GM19438 (cell line): ENCODE results near the gene CALM1.
"Not testable (repeated sequence)": the region's sequence is repeated elsewhere in the genome, so short reads cannot be mapped to it uniquely, and the experiment has no call there.

Experiments
- ATAC-seq: cut with Tn5 transposase; IDR thresholded peaks from one replicate; pipeline ENCODE4 v1.9.1; 2021; ENCODE audit warnings: low read depth; ENCODE audit not compliant: unreplicated experiment

The CALM1 gene

DNA sequence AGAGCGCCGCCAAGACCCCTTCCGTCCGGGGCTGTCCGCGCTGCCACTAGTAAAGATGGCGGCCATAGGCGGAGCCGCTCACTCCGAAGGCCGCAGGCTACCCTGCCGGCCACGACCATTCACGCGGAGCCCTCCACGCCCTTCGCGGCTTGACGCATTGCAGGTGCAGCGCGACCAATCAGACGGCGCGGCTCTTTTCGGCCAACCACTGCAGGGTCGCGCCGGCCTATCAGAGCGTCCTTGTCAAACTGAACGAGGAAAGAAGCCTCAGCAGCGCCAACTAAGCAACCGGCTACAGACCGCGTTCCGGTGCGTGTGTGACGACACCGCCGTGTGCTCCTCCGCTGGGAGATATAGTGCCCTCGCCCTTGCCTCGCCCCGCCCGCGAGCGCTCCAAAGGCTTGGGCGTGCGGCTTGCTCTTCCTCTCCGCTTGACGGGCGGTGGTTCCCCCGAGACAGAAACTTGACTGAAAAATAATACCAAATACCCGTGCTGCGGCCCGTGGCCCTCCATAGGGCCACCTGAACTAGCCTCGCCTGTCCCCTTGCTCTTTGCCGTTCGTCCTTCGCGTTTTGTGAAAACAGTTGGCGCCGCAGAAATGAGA, 13.6 kb upstream of the CALM1 start:
- ATAC-seq: peak; percentile 94

DNA sequence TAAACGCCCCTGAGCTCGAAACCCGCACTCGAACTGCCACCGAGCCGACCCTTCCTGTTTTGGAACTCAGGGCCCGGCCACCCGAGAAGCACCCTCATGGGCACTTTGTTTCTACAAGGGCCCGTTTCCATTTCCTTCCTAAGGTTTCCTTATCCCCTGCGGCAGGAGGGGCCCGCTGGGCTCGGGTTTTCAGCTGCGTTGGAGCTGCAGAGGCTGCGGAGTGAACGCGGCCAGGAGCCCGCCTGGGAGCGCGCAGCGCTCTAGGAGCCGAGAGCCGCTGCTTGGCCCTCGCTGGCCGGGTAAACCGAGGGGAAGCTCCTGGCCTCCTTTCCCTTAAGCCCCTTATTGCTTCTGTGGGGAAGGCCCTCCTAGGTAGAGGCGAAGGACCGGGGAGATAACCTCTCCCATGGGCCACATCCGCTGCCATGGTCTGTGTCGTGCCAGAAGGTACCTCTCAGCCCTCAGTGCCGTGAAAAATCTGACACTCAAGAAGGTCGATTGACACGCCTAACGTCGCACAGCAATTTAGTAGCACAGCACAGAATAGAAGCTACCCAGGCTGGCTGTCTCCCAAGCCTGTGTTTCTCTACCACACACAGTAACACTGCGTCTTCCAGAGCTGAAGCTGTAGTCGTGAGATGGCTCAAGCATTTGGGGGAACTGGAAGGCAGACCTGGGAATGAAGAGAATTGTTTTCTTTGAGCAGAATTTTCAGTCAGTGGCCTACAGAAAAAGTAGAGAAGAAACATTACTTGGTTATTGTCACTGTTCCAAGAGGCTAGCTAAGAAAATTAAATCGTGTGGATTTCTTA, 12.9 kb upstream of the CALM1 start:
- peak; percentile 16 for ATAC-seq

DNA sequence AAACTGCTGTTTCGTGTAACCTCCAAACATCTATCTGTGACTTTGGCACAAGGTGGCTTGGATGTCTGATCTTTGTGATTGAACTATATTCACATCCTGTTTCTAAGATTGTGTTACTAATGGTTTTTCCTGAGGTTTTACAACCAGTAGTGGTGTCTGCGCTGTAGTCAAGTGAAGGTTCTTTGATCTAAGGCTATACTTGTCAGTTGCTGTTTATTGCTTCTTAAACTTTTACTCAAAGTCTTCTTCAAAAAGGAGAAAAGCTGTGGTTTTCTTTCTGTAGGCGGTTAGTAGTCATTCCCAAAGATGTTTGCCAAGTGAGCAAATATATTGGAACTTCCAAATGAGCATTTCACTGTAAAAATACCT, 12.3 kb upstream of the CALM1 start:
- ATAC-seq: no peak

- ATAC-seq: no peak
Measured at GRCh38 chr14:90386321-90386720, 10.5 kb upstream of the CALM1 start.

DNA sequence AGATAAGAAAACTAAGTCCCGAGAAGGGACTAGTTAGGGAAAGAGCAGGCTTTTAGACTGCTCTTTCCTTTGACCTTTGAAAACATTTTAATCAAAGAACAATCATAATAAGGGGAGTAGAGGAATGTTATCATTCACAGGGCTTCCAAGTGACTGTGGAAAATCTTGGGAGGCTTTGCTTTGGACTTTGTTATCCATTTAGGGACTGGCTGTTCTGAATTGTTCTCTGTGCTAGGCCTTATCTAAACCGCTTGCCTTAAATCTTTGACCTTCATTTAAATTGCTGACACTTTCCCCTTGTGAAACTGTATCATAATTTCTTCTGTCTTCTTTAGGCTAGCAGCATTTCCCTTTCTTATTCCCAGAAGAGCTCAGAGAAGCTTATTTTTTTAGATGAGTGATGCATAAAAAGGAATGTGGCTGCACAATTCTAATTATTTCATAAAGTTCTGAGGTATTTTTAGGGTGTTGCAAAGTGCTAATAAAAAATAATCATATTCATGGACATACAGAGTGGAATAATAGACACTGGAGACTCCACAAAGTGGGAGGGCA, 9.5 kb upstream of the CALM1 start:
- no peak for ATAC-seq

GRCh38 chr14:90388437-90388836, 8.4 kb upstream of the CALM1 start:
- no peak for ATAC-seq

DNA sequence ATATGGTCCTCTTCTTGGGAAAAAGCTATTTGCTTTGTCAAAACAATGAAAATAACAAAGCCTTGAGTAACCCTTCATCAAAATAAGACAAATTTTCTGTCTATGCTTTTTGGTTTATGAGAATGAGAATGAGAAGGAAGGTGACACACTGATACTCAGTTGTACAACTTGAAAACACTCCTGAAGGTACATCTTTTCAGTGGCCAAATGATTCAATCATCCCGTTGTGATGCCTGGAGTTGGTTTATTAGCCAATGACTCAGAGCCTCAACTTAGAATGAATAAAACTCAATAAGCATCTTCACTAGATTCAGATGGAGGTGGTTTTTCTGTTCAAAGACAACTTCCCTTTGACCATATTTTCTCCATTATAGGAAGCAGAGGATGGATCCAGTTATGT, 7.8 kb upstream of the CALM1 start:
- ATAC-seq: no peak

DNA sequence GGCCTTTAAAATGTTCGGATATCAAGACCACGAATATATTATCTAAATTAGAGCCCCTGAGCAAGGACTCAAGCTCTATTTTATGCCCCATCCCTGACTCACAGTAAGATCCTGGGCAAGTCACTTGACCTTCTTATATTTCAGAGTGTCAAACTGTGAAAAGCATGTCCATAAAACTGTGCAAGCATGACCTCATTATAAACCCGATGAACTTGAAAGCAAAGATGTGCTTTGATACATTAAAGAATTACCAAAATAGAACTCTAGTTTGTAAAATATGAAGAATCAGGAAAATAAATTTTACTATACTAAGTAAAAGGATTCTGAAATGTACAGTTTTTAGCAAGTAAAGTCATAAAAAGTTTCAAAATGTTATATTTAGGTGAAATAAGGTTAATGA, 2.9 kb upstream of the CALM1 start:
- ATAC-seq: no peak

DNA sequence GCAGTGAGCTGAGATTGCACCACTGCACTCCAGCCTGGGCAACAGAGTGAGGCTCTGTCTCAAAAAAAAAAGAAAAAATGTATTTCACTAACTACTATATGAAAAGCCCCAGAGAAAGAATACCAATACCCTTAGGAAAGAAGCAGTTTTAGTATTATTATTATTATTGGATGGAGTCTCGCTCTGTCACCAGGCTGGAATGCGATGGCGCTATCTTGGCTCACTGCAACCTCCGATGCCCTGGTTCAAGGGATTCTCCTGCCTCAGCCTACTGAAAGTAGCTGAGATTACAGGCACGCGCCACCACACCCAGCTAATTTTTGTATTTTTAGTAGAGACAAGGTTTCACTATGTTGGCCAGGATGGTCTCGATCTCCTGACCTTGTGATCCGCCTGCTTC, 2.0 kb upstream of the CALM1 start:
- not testable (repeated sequence) for ATAC-seq

GRCh38 chr14:90397425-90398314, 841 bp downstream of the CALM1 start:
- peak; percentile 28 for ATAC-seq

DNA sequence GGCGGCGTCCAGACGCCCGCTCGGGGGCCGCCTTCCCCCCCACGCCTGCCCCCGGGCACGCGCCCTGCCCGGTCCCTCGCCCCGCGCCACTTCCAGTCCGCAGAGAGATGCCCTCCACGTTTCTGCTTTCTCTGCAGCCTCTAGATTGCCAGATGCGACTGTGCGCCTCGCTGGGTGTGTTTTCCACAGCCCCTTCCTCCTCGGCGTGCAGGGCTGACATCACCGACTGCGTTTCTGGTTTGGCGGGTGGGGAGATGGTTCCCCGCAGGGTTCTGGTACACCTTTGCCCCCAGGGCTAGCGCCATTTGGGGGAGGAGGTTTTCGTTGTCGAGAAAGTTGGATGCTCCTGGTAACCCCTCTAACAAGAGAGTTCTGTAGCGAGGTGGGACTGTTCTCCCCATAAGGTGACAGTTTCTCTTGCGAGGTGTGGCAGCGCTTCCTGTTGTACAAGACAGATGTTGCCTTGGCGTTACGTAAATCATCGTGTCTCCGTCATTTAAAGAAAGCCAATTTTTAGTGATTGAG, 1.5 kb downstream of the CALM1 start:
- ATAC-seq: peak; percentile 14

GRCh38 chr14:90398841-90399540, 2.2 kb downstream of the CALM1 start:
- ATAC-seq: no peak

DNA sequence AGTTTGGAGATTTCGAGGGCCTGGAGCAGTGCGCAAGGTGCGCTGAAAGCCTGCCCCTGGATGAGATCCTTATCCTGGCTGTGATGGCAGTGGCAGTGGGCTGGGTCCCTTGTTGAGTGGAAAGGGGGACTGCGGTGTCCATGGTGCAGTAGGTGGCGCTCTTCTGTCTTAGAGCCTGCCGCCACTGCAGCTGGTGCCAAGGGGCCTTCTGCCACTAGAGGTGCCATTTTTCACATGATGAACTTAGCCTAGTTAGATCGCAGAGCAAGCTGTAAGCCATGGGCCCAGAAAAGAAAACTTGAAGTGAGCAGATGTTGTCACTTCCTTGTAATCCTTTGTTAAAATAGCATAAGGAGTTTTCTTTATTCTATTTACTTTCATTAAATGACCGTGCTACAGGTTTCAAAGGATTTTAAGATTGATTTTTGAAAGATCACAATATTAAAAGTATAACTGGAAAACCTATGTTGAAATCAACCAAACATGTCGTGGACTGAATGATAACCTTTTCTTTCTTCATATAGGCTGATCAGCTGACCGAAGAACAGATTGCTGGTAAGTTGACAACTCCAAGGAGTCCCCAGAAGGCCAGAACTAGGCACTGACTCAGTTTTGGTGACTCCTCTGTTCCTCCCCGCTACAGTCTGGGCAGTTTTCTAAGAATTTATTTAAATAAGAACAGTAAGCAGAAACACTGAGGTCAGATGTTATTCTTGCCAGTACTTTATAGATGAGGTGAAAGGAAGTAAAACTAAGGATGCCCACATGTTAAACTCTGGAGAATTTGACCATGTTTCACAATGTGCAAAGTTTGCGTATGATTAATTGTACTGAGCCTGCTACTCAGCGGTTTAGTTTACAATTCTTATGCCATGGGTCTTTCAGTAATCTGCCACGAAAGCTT, 3.0 kb downstream of the CALM1 start:
- peak; percentile 40 for ATAC-seq

GRCh38 chr14:90400904-90401561, 4.2 kb downstream of the CALM1 start:
- ATAC-seq: no peak

DNA sequence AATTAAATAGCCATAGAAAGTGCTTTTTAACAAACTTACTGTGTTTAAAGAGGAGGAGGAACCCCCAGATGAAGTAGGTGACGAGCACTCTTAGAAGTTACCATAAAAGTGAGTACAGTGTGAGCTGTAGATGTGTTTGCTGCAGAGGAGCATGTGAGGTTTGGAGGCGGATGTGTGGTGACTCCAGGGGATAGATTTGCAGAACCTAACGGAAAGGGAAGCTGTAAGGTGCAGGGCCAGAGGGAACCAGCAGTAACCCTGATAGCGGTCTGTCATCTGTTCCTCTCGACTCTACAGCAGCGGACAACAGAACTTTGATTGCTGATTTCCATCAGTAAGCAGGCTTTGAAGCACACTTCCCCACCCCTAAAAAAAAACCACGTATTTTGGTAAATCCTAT, 5.2 kb downstream of the CALM1 start:
- ATAC-seq: no peak

- no peak for ATAC-seq
Measured at GRCh38 chr14:90403065-90403464, 6.2 kb downstream of the CALM1 start.

- ATAC-seq: no peak
Measured at GRCh38 chr14:90405101-90405500, 8.3 kb downstream of the CALM1 start.

- ATAC-seq: no peak
Measured at GRCh38 chr14:90405755-90406154, 8.9 kb downstream of the CALM1 start.

- ATAC-seq: no peak
Measured at GRCh38 chr14:90406384-90406798, 9.6 kb downstream of the CALM1 start.
